GM18870 (cell line): ENCODE data around the gene SEMA6B.

Experiments used
- ATAC-seq: cut with Tn5 transposase; IDR thresholded peaks from one replicate; pipeline ENCODE4 v1.9.1; 2021; ENCODE audit warnings: moderate library complexity; ENCODE audit not compliant: unreplicated experiment

SEMA6B gene

GRCh38 chr19:4510435-4511255 is 48.8 kb downstream of the SEMA6B start:
- no peak for ATAC-seq

- no peak for ATAC-seq
Measured at GRCh38 chr19:4508698-4509097, 50.8 kb downstream of the SEMA6B start.

- no peak for ATAC-seq
Measured at GRCh38 chr19:4507804-4508203, 51.7 kb downstream of the SEMA6B start.

- no peak for ATAC-seq
Measured at GRCh38 chr19:4507150-4507452, 52.4 kb downstream of the SEMA6B start.

- ATAC-seq: no peak
Measured at GRCh38 chr19:4506449-4507149, 52.9 kb downstream of the SEMA6B start.

GRCh38 chr19:4505570-4506448 is 53.7 kb downstream of the SEMA6B start:
- ATAC-seq: no peak

GRCh38 chr19:4504891-4505569 is 54.5 kb downstream of the SEMA6B start:
- ATAC-seq: no peak

GRCh38 chr19:4504297-4504701 is 55.2 kb downstream of the SEMA6B start:
- ATAC-seq: no peak

GRCh38 chr19:4503825-4504170 is 55.7 kb downstream of the SEMA6B start:
- ATAC-seq: no peak

- no peak for ATAC-seq
Measured at GRCh38 chr19:4503132-4503824, 56.2 kb downstream of the SEMA6B start.

GRCh38 chr19:4502282-4503131 is 57.0 kb downstream of the SEMA6B start:
- no peak for ATAC-seq

- no peak for ATAC-seq
Measured at GRCh38 chr19:4501691-4502090, 57.8 kb downstream of the SEMA6B start.

- no peak for ATAC-seq
Measured at GRCh38 chr19:4500841-4501591, 58.5 kb downstream of the SEMA6B start.

GRCh38 chr19:4499855-4500254 is 59.6 kb downstream of the SEMA6B start:
- no peak for ATAC-seq

GRCh38 chr19:4499318-4499717 is 60.2 kb downstream of the SEMA6B start:
- no peak for ATAC-seq

GRCh38 chr19:4498694-4499093 is 60.8 kb downstream of the SEMA6B start:
- no peak for ATAC-seq

GRCh38 chr19:4497770-4498389 is 61.6 kb downstream of the SEMA6B start:
- no peak for ATAC-seq

GRCh38 chr19:4496304-4496703 is 63.2 kb downstream of the SEMA6B start:
- ATAC-seq: no peak
